ENCODE data around the gene CAB39L. TPM values are rescaled to one million over a fixed set of nuclear protein-coding genes. Genes with fewer than 3 reads are reported as not detected.

CAB39L gene
- total RNA-seq, 1 experiment from 2014 or later = 6.6 TPM

GRCh38 chr13:49436890-49437289, 7.0 kb downstream of the CAB39L start:
- Histone ChIP-seq H3K27me3 (ENCODE audit: control insufficient read depth, insufficient read depth, low read length) (no peaks in the 10 kb centered on the region), H3K4me3 (ENCODE audit: low read depth in 2 of 2, low read length in 2 of 2) (no peak overlapping the region), H3K36me3 (ENCODE audit: control insufficient read depth, insufficient read depth, low read length) (no peaks in the 10 kb centered on the region), H3K9me3 (ENCODE audit: control insufficient read depth, insufficient read depth, low read depth, low read length) (no peaks in the 10 kb centered on the region), H3K27ac (ENCODE audit: low read length) (no peak overlapping the region), H3K4me1 (ENCODE audit: control insufficient read depth, insufficient read depth, low read length) (no peaks in the 10 kb centered on the region)
- ChIA-PET CTCF (no interaction called here), POLR2A (no interaction called here)
- intact Hi-C loops (cut with micrococcal nuclease; ENCODE audit: unreplicated experiment) (loop anchor here (5.0 kb wide), 1 partner anchor 135 kb away; no protein-coding TSS in a partner anchor), in situ Hi-C loops (cut with HindIII; ENCODE audit: low pct_unique_long_range_greater_than_20kb, low sequenced_read_pairs) (no loop called here)
- no TSS peak for BruUV-seq (replicated peaks)
- TF ChIP-seq POLR2AphosphoS5 (IDR thresholded peaks at IDR 0.05; ENCODE audit: low read depth, low read length) = no peak
- no peak for TF ChIP-seq SIN3A (IDR thresholded peaks at IDR 0.05; ENCODE audit: borderline replicate concordance, insufficient read depth, low read depth, low read length)
- TF ChIP-seq, protein P1, sequence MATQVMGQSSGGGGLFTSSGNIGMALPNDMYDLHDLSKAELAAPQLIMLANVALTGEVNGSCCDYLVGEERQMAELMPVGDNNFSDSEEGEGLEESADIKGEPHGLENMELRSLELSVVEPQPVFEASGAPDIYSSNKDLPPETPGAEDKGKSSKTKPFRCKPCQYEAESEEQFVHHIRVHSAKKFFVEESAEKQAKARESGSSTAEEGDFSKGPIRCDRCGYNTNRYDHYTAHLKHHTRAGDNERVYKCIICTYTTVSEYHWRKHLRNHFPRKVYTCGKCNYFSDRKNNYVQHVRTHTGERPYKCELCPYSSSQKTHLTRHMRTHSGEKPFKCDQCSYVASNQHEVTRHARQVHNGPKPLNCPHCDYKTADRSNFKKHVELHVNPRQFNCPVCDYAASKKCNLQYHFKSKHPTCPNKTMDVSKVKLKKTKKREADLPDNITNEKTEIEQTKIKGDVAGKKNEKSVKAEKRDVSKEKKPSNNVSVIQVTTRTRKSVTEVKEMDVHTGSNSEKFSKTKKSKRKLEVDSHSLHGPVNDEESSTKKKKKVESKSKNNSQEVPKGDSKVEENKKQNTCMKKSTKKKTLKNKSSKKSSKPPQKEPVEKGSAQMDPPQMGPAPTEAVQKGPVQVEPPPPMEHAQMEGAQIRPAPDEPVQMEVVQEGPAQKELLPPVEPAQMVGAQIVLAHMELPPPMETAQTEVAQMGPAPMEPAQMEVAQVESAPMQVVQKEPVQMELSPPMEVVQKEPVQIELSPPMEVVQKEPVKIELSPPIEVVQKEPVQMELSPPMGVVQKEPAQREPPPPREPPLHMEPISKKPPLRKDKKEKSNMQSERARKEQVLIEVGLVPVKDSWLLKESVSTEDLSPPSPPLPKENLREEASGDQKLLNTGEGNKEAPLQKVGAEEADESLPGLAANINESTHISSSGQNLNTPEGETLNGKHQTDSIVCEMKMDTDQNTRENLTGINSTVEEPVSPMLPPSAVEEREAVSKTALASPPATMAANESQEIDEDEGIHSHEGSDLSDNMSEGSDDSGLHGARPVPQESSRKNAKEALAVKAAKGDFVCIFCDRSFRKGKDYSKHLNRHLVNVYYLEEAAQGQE (IDR thresholded peaks at IDR 0.05; ENCODE audit: insufficient read depth in 1 of 2, low read depth in 2 of 2, low read length in 1 of 2) = no peak
- TF ChIP-seq, protein P2, sequence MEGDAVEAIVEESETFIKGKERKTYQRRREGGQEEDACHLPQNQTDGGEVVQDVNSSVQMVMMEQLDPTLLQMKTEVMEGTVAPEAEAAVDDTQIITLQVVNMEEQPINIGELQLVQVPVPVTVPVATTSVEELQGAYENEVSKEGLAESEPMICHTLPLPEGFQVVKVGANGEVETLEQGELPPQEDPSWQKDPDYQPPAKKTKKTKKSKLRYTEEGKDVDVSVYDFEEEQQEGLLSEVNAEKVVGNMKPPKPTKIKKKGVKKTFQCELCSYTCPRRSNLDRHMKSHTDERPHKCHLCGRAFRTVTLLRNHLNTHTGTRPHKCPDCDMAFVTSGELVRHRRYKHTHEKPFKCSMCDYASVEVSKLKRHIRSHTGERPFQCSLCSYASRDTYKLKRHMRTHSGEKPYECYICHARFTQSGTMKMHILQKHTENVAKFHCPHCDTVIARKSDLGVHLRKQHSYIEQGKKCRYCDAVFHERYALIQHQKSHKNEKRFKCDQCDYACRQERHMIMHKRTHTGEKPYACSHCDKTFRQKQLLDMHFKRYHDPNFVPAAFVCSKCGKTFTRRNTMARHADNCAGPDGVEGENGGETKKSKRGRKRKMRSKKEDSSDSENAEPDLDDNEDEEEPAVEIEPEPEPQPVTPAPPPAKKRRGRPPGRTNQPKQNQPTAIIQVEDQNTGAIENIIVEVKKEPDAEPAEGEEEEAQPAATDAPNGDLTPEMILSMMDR (IDR thresholded peaks at IDR 0.05) = no peak; the same call in 1 of the 2 replicates
- no peak for TF ChIP-seq TCF7L2 (IDR thresholded peaks at IDR 0.05; ENCODE audit: low read depth, low read length)
- DNase-seq (ENCODE audit: low read depth, low spot score) = no peak
- no peak; the same call in 1 of the 2 replicates for ATAC-seq

DNA sequence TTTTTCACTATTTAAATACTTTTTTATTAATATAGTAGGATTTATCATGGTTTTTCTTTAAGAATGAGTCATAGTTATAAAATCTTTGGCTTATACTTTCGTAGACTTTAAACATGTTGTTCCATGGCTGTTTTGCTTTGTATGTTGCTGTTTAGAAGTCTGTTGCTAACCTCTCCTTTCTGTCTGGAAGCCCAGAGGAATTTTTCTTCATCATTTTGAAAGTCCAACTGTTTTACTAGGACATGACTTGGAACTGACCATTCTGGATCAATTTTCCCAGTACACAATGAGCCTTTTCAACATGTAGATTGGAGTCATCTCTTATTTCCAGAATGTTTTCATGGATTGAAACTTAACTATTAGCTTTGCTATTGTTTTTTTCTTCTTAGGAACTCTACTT, 7.9 kb downstream of the CAB39L start:
- intact Hi-C loops (cut with micrococcal nuclease; ENCODE audit: unreplicated experiment) (loop anchor here (5.0 kb wide), 1 partner anchor 134 kb away; no protein-coding TSS in a partner anchor), in situ Hi-C loops (cut with HindIII; ENCODE audit: low pct_unique_long_range_greater_than_20kb, low sequenced_read_pairs) (no loop called here)
- BruUV-seq (replicated peaks) = no TSS peak
- POLR2A ChIA-PET = interaction anchor here (0.6 kb wide), 1 partner anchor 61 kb away, joined by 4 read pairs; no protein-coding TSS in a partner anchor
- CTCF ChIA-PET = no interaction called here
- no peak for DNase-seq (ENCODE audit: low read depth, low spot score)
- H3K27ac ChIP-seq (ENCODE audit: low read length) = no peak overlapping the region
- ATAC-seq = no peak
- H3K4me3 ChIP-seq (ENCODE audit: low read depth in 2 of 2, low read length in 2 of 2) = no peak overlapping the region
- TF ChIP-seq, protein P1 (IDR thresholded peaks at IDR 0.05; ENCODE audit: insufficient read depth in 1 of 2, low read depth in 2 of 2, low read length in 1 of 2) = no peak
- TF ChIP-seq, protein P2 (IDR thresholded peaks at IDR 0.05) = no peak
- TF ChIP-seq TCF7L2 (IDR thresholded peaks at IDR 0.05; ENCODE audit: low read depth, low read length) = no peak
- no peak for TF ChIP-seq SIN3A (IDR thresholded peaks at IDR 0.05; ENCODE audit: borderline replicate concordance, insufficient read depth, low read depth, low read length)
- no peak for TF ChIP-seq POLR2AphosphoS5 (IDR thresholded peaks at IDR 0.05; ENCODE audit: low read depth, low read length)
- no peaks in the 10 kb centered on the region for H3K36me3 ChIP-seq (ENCODE audit: control insufficient read depth, insufficient read depth, low read length)
- no peaks in the 10 kb centered on the region for H3K4me1 ChIP-seq (ENCODE audit: control insufficient read depth, insufficient read depth, low read length)
- H3K9me3 ChIP-seq (ENCODE audit: control insufficient read depth, insufficient read depth, low read depth, low read length) = no peaks in the 10 kb centered on the region
- no peaks in the 10 kb centered on the region for H3K27me3 ChIP-seq (ENCODE audit: control insufficient read depth, insufficient read depth, low read length)

All from Panc1 (cell line).